Dendritic cell treated with granulocyte-macrophage colony-stimulating factor and Interleukin-4, amounts not matched to agents 40 ng/mL and 50 ng/mL, for 4 days (primary cell): ENCODE results near the gene LHFPL6.

ENCODE experiments used
- H3K27ac Mint-ChIP-seq: one replicate; pipeline ENCODE4 v1.8.0; 2022; ENCODE audit warnings: mild to moderate bottlenecking, mixed read lengths
- H3K27me3 Mint-ChIP-seq: one replicate; pipeline ENCODE4 v1.8.0; 2022; ENCODE audit warnings: mild to moderate bottlenecking, mixed read lengths
- H3K36me3 Mint-ChIP-seq: one replicate; pipeline ENCODE4 v1.8.0; 2022; ENCODE audit warnings: low read depth, mixed read lengths
- H3K4me1 Mint-ChIP-seq: one replicate; pipeline ENCODE4 v1.8.0; 2022; ENCODE audit warnings: low read depth, mixed read lengths
- H3K4me3 Mint-ChIP-seq: one replicate; pipeline ENCODE4 v1.8.0; 2022; ENCODE audit warnings: mild to moderate bottlenecking, moderate library complexity, mixed read lengths
- H3K9me3 Mint-ChIP-seq: one replicate; pipeline ENCODE4 v1.8.0; 2022; ENCODE audit warnings: mixed read lengths
- intact Hi-C: fragments of 100-400 bp; cut with micrococcal nuclease; formaldehyde crosslinking; loops from one replicate; pipeline ENCODE4 v1.15.0; 2022

Gene LHFPL6

DNA sequence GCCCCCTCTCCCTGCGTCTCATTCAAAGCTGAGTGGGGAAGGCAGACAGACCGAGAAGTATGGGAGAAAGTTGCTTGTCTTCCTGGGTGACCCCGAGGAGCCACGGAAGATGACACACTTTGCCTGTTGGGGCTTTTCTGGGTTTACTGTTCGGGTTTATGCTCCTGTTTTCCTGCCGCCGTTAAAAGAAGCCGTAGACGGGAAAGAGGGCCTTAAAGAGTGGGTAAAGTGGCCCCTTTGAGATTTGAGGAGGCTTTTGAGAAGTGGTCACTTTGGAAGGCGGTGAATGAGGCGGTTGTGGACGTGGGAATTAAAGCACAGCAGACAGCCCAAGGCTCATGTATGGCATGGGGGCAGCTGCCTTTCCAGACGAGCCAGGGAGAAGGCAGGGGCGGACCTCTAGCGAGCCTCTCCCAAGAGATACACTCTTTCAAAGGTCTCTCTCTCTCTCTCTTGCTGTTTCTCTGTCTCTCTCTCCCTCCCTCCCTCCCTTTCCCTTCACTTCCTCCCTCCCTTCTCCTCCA, 493 bp upstream of the LHFPL6 start:
- peak overlapping the region; percentile 84 for H3K4me3 Mint-ChIP-seq
- peaks cover 17% of the 10 kb centered on the region for H3K4me1 Mint-ChIP-seq
- H3K27me3 Mint-ChIP-seq = peaks cover 37% of the 10 kb centered on the region
- no peaks in the 10 kb centered on the region for H3K36me3 Mint-ChIP-seq
- intact Hi-C loops = no loop called here
- peak overlapping the region; percentile 65 for H3K27ac Mint-ChIP-seq
- H3K9me3 Mint-ChIP-seq = no peaks in the 10 kb centered on the region

DNA sequence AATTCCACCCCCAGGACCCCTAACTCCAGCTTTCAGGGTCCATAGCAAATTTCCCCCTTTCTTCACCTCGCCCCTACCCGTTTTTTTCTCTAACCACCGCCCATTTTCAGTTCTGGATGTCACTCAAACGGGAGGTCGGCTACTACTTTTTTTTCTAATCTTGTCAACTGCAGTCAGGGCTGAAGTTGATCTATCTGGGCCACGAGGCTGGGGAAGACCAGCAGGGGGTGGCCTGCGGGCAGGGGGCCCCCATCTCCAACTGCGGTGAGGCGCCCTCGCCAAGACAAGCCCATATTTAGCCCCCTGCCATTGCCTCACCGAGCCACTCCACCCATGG, 748 bp downstream of the LHFPL6 start:
- peaks cover 34% of the 10 kb centered on the region for H3K27me3 Mint-ChIP-seq
- H3K4me3 Mint-ChIP-seq = peak overlapping the region; percentile 84
- H3K27ac Mint-ChIP-seq = peak overlapping the region; percentile 65
- H3K4me1 Mint-ChIP-seq = peaks cover 17% of the 10 kb centered on the region
- no peaks in the 10 kb centered on the region for H3K9me3 Mint-ChIP-seq
- H3K36me3 Mint-ChIP-seq = no peaks in the 10 kb centered on the region
- intact Hi-C loops = no loop called here

DNA sequence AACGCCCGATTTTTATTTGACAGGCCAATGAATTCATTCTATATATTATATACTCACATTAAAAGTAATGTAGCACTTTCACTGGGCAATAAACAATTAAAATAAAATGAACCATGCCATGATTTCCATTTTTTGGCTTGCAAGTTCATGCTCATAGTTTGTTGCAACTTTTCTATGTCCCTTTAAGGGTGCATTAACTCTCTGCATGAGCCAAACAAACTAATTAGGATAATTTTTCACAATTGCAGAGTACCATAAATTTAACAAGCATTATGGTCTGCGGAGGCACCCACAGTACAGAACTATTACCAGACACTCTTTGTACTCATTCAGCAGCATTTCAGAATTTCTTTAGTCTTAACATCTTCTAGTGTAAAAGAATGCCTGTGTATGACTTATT, 1.4 kb downstream of the LHFPL6 start:
- H3K36me3 Mint-ChIP-seq = no peaks in the 10 kb centered on the region
- no peak overlapping the region for H3K4me3 Mint-ChIP-seq
- H3K27me3 Mint-ChIP-seq = peaks cover 34% of the 10 kb centered on the region
- H3K27ac Mint-ChIP-seq = no peak overlapping the region
- intact Hi-C loops = no loop called here
- H3K9me3 Mint-ChIP-seq = no peaks in the 10 kb centered on the region
- H3K4me1 Mint-ChIP-seq = peaks cover 17% of the 10 kb centered on the region

DNA sequence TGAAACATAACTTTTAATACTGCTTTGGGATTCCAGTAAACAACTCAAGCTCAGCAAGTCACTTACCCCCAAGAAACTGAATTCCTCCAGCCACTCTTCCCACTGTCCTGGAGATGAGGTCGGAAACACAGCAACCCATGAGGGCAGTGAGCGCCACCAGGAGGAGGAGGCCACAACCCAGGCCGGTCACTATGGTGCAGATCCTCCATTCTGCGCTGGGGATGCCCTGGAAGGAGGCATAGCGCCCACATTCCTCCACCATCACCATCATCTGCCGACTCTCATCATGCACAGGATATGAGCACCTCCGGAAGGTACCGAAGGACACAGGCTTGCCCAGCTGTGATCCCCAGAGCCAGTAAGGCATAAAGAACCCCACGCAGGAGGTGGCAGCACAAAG, 2.2 kb downstream of the LHFPL6 start:
- Mint-ChIP-seq H3K36me3 (no peaks in the 10 kb centered on the region), H3K4me3 (no peak overlapping the region), H3K9me3 (no peaks in the 10 kb centered on the region), H3K4me1 (peaks cover 17% of the 10 kb centered on the region), H3K27me3 (peaks cover 34% of the 10 kb centered on the region), H3K27ac (no peak overlapping the region)
- intact Hi-C loops = no loop called here

DNA sequence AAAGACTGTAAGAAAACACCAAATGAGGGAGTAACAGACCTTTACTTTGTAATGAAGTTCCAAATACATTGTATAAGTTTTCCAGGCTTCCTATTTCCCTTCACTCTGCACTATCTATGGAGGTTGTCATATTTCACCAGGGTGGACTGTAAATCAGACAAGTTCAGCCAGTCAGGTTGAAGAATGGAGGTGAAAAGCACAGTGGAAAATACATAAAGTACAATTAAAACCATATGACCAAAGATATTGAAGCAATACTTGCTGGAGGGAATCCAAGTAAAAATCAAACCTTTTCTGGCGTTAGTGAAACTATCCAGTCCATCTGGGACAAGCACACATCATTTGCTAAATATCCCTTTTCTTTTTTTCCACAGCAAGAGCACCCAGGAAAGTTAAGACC, 3.2 kb downstream of the LHFPL6 start:
- Mint-ChIP-seq H3K36me3 (no peaks in the 10 kb centered on the region), H3K27me3 (peaks cover 34% of the 10 kb centered on the region), H3K4me1 (peaks cover 17% of the 10 kb centered on the region), H3K27ac (no peak overlapping the region), H3K9me3 (no peaks in the 10 kb centered on the region), H3K4me3 (no peak overlapping the region)
- intact Hi-C loops = no loop called here

DNA sequence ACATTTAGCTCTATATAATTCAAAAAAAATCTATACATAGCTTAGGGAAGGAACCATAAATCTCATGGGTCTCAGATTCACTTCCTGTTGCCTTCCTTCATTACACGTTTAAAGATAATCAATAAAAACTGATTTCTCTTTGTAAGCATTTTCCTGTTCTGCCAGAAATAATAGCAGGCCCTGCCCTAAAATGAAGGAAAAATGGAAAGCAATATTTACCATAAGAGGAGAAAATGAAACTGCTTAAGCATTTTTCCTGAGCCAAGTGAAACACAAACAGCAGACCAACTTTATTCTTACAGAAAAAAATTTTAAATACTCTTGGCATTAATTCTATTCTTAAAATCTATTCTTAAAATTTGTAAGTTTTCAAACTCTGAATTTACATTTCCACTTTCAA, 4.0 kb downstream of the LHFPL6 start:
- peaks cover 27% of the 10 kb centered on the region for H3K27me3 Mint-ChIP-seq
- no peak overlapping the region for H3K4me3 Mint-ChIP-seq
- H3K27ac Mint-ChIP-seq = no peak overlapping the region
- intact Hi-C loops = no loop called here
- peaks cover 16% of the 10 kb centered on the region for H3K4me1 Mint-ChIP-seq
- no peaks in the 10 kb centered on the region for H3K9me3 Mint-ChIP-seq
- no peaks in the 10 kb centered on the region for H3K36me3 Mint-ChIP-seq

DNA sequence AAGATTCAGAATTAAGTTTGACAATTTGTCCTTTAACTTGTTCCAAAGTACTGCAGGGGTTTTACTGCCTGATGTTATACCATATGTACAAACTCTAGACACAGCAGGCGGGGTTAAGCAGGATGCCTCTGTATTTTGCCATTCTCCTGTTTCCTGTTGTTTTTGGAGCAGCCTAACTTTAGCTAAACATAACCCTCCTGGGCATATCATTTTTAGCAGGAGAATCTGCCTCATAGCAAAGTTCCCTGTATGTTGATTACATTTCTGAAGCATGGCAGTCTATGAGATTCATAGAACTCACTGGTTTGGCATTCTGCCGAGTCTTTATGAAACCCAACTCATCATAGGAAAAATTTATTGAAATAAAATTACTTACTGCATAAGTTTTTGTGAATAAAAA, 5.2 kb downstream of the LHFPL6 start:
- intact Hi-C loops = no loop called here
- no peaks in the 10 kb centered on the region for H3K36me3 Mint-ChIP-seq
- no peaks in the 10 kb centered on the region for H3K9me3 Mint-ChIP-seq
- H3K4me3 Mint-ChIP-seq = no peak overlapping the region
- peaks cover 8% of the 10 kb centered on the region for H3K4me1 Mint-ChIP-seq
- H3K27ac Mint-ChIP-seq = no peak overlapping the region
- peaks cover 17% of the 10 kb centered on the region for H3K27me3 Mint-ChIP-seq

DNA sequence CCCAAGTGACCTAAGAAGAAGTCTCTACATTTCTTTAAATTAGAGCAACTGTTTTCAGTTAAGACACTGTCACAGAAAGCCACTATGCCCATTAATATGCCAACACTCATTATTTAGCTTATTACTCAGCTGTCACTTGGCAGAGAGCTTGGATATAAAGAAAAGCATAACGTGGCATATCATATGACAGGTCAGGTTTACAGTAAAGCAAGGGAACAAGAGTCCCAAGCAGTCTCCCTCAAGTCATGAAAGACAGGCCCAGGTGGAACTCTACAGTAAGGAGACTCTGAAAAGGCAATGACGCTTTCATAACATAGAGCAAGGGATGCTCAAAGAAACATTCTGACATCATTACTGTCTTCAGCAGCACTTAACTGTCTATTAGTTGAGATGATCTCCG, 6.3 kb downstream of the LHFPL6 start:
- Mint-ChIP-seq H3K27me3 (peaks cover 7% of the 10 kb centered on the region), H3K9me3 (no peaks in the 10 kb centered on the region), H3K27ac (no peak overlapping the region), H3K4me3 (no peak overlapping the region), H3K36me3 (no peaks in the 10 kb centered on the region), H3K4me1 (no peaks in the 10 kb centered on the region)
- intact Hi-C loops = no loop called here

DNA sequence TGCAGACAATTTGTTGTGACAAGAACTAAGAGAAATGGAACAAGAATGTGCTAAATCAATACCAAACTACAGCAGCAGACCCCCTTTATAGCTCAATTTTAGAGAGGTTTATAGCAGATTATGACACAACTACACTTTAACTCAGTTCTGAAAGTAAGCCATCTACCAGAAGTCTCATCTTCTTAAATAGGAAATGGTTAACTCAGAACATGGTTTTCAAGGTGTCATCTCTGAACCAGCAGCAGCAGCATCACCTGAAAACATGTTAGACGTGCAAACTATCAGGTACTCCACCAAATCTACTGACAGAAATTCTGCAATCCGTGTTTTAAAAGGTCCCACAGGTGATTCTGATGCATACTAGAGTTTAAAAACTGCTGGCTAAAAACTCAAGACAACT, 6.8 kb downstream of the LHFPL6 start:
- intact Hi-C loops = no loop called here
- Mint-ChIP-seq H3K27ac (no peak overlapping the region), H3K4me3 (no peak overlapping the region), H3K27me3 (peaks cover 6% of the 10 kb centered on the region), H3K4me1 (no peaks in the 10 kb centered on the region), H3K36me3 (no peaks in the 10 kb centered on the region), H3K9me3 (no peaks in the 10 kb centered on the region)

DNA sequence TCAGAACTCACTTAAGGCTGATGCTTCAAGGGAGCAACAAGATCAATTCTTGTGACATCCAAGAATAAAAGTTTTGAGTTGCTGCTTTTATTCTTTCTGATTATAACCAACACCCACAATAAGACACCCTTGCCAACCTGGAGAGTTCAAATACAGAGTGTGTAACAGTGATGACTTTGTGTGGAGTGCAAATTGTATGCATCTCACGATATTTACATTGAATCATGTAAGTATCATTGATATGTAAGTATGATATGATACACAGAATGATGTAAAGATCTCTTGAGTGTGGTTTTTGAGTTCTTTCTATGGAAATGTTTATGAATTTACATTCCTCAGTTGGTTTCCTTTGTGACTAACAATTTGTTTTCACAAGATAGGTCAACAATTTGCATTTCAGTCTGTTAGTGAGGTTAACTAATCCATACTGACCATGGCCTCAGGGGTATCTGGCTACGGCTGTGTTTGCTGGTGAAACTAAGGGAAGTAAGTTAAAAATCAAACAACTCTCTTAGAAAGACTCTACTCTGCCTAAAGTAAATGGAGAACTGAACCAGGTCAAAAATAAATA, 12.4 kb downstream of the LHFPL6 start:
- Mint-ChIP-seq H3K36me3 (no peaks in the 10 kb centered on the region), H3K4me1 (no peaks in the 10 kb centered on the region), H3K27me3 (no peaks in the 10 kb centered on the region), H3K27ac (no peak overlapping the region), H3K4me3 (no peak overlapping the region), H3K9me3 (no peaks in the 10 kb centered on the region)
- intact Hi-C loops = no loop called here

DNA sequence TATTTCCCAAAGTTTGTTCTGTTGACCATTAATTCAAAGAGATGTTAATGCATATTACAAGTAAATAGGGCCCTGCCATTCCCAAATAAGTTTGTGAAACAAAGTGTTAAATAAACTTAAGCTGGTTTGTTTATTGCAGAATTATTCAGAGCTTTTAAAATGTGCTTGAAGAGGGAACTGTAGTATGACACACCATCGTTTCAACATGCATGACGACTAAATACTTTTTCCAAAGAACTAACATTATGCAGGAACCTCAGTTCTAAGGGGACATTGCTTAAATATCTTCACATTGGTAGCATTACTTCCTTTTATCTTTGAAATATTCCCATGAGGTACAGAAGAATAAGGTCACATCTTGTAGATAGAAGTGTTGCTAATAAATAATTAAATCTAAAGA, 14.6 kb downstream of the LHFPL6 start:
- Mint-ChIP-seq H3K36me3 (no peaks in the 10 kb centered on the region), H3K27ac (no peak overlapping the region), H3K27me3 (no peaks in the 10 kb centered on the region), H3K9me3 (no peaks in the 10 kb centered on the region), H3K4me3 (no peak overlapping the region), H3K4me1 (no peaks in the 10 kb centered on the region)
- intact Hi-C loops = no loop called here

DNA sequence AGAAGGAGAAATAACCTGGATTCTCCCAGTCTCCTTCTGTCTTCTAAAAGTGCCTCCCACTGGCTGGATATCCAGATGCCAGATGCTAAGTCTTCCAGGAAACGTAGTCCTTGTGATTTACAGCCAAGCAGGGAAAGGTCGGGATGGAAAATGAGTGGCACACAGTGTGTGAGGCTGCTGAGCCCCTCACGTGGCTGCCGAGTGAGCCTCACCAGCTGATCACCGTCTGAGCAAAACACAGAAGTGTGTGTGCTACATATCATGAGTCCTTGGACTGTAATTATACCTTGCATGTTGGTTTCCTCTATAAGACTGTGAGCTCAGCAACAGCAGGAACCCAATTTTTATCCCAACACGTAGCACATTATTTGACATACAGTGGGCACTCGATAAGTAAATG, 15.1 kb downstream of the LHFPL6 start:
- Mint-ChIP-seq H3K27me3 (no peaks in the 10 kb centered on the region), H3K27ac (no peak overlapping the region), H3K4me1 (no peaks in the 10 kb centered on the region), H3K4me3 (no peak overlapping the region), H3K36me3 (no peaks in the 10 kb centered on the region), H3K9me3 (no peaks in the 10 kb centered on the region)
- intact Hi-C loops = no loop called here

DNA sequence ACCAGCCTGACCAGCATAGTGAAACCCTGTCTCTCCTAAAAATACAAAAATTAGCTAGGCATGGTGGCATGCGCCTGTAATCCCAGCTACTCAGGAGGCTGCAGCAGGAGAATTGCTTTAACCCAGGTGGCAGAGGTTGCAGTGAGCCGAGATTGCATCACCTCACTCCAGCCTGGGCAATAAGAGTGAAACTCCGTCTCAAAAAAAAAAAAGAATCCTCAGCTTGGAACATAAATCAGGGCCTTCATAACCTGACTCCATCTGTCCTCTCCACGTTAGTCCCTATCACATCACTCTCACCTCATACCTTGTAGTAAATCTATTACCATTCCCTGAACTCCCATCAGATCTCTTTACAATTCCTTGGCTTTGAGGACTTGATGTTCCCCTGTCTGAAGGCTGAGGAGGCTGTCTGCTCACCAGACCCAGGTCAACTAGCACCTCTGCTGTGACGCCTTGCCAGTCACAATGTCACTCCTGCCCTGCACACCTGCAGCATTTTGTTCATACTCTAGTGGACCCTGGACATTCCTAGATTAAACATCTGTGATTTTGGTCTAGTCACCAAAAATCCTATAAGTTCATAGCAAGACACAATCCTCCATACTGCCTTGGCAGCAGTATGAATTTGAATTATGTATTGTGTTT, 15.9 kb downstream of the LHFPL6 start:
- Mint-ChIP-seq H3K9me3 (no peaks in the 10 kb centered on the region), H3K4me3 (no peak overlapping the region), H3K36me3 (no peaks in the 10 kb centered on the region), H3K4me1 (no peaks in the 10 kb centered on the region), H3K27ac (no peak overlapping the region), H3K27me3 (no peaks in the 10 kb centered on the region)
- intact Hi-C loops = no loop called here

DNA sequence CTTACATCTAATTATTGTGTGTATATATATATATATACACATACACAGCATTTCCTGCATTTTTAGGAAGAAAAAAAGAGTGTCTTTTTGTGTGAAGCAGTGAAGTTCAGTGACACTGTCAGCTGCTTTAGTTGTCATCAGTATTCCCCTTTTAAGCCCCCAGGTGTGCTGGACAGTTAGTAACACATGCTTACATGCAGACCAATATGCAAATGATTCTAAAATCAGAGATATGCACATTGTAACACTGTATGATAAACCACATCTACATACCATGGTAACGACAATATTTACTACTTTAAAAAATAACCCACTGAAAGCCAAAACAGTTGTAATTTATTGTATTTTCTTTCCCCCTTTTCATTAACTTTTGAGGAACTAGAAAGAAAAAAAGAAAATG, 16.8 kb downstream of the LHFPL6 start:
- Mint-ChIP-seq H3K27ac (no peak overlapping the region), H3K9me3 (no peaks in the 10 kb centered on the region), H3K36me3 (no peaks in the 10 kb centered on the region), H3K4me3 (no peak overlapping the region), H3K4me1 (no peaks in the 10 kb centered on the region), H3K27me3 (no peaks in the 10 kb centered on the region)
- intact Hi-C loops = no loop called here

DNA sequence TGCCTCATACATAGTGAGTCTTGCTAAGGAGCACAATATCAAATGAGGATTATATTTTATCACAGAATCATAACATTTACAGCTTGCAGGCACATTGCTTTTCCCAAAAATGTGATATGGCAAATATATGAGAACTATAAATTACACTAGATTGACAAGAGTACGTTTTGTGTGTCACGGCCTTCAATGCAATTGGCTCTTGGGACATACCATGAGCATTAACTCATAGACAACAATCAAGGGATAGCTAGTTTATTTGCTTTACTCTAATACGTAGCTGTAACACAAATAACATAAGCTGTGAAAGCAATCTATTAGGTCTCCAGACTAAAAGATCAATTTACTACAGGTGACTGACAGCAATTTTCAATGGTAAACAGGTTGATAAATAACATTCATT, 17.8 kb downstream of the LHFPL6 start:
- intact Hi-C loops = no loop called here
- Mint-ChIP-seq H3K27ac (no peak overlapping the region), H3K36me3 (no peaks in the 10 kb centered on the region), H3K4me3 (no peak overlapping the region), H3K27me3 (no peaks in the 10 kb centered on the region), H3K4me1 (no peaks in the 10 kb centered on the region), H3K9me3 (no peaks in the 10 kb centered on the region)
